ENCODE data around the gene LCTL. TPM values are rescaled to one million over a fixed set of nuclear protein-coding genes. Genes with fewer than 3 reads are reported as not detected.

Gene LCTL
- total RNA-seq, 1 donor from 2014 or later: not detected

GRCh38 chr15:66566963-66567531 is 1.2 kb upstream of the LCTL start:
- peak; percentile 73 to 83 for DNase-seq (ENCODE audit: low read depth in 2 of 2)

GRCh38 chr15:66565141-66565641 is 607 bp downstream of the LCTL start:
- no peak for DNase-seq (ENCODE audit: low read depth in 2 of 2)

- no peak for DNase-seq (ENCODE audit: low read depth in 2 of 2)
Observed at GRCh38 chr15:66564136-66565041, 1.4 kb downstream of the LCTL start.

DNA sequence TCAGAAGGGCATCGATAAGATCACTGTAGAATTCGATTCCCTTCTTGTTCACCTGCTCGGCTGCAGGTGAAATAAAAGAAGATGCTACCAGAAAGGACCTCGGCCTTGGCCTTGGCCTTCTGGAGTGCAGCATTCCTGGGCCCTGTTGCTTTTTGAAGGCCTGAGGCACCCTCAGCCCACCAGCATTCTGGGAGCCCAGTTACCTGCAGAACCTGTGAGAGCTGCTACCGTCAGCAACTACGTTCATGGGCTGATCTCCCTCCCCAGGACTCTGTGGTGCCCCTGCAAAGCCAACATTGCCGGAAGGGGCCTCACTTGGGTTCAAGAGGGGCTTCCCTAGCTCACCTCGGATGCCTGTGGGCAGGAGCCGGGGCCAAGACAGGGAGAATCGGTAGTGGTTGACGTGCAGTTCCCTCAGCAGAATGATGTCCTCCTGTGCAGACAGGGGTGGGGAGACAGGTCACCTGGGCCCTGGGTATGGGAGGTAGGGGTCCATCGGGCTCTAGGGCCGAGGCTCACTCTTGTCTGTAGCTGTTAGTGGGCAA is 2.2 kb downstream of the LCTL start:
- DNase-seq (ENCODE audit: low read depth in 2 of 2): no peak

GRCh38 chr15:66563126-66563525 is 2.7 kb downstream of the LCTL start:
- no peak for DNase-seq (ENCODE audit: low read depth in 2 of 2)

DNA sequence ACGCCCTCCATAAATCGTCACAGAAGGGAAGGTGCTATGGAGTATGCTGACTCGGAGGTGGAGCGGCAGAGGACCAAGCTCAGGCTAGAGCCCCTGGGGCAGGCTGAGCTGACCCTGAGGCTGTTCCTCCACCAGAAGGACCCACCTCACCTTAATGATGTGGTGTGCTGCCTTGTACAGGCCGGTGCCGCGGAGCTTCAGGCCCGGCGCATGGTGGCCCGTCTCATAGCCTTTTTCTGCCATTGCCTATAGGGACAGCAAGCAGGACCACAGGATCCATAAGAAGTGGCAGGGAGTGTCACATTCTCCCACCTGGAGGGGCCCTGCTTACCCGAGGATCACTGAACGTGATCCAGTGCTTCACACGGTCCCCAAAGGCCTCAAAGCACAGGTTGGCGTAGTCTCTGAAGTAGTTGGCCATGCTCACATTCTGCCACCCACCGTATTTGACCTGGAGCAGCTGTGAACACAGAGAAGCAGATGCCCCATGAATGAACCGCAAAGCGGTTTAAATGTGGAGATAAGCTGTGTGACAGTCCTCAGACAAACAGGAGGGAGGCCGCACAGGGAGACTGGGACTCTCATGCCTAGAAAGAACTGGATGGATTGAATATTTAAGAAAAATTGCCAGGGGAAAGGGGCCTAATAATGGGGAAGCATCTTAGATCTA is 4.8 kb downstream of the LCTL start:
- no peak for DNase-seq (ENCODE audit: low read depth in 2 of 2)

- DNase-seq (ENCODE audit: low read depth in 2 of 2): no peak
Observed at GRCh38 chr15:66558271-66558670, 7.5 kb downstream of the LCTL start.

- no peak for DNase-seq (ENCODE audit: low read depth in 2 of 2)
Observed at GRCh38 chr15:66555685-66556084, 10.1 kb downstream of the LCTL start.

GRCh38 chr15:66545255-66545654 is 20.5 kb downstream of the LCTL start:
- DNase-seq (ENCODE audit: low read depth in 2 of 2): no peak

- no peak for DNase-seq (ENCODE audit: low read depth in 2 of 2)
Observed at GRCh38 chr15:66542896-66543295, 22.9 kb downstream of the LCTL start.

DNA sequence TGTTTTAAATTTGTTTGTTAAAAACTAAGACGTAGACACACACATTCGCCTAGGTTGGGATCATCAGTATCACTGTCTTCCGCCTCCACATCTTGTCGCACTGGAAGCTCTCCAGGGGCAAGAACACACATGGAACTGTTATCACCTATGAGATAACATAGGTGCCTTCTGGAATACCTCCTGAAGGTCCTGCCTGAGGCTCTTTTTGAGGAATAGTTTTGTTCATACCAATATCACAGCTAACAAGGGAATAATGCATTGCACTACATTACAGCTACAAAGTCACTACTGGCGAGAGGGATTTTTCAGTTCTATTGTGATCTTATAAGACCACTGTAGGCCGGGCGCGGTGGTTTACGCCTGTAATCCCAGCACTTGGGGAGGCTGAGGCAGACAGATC is 30.7 kb downstream of the LCTL start:
- DNase-seq (ENCODE audit: low read depth in 2 of 2): no peak

DNA sequence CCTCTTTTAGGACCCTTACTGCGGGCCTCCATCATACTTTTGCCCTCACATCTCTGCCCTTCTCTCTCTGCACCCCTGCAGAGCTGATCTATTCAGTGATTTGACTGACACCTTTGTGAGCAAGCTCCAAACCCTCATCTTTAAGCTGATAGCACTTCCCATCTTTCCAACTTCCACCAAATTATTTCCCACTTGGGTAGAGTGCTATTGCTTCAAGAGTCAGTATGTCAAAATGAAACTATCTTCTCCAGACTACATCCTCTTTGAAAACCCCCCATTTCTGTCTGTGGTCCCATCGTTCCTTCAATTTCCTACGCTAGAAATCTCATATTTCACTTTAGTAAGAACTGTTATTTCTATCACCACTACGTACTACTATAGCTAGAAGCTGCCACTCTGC is 41.0 kb downstream of the LCTL start:
- no peak for DNase-seq (ENCODE audit: low read depth in 2 of 2)

GRCh38 chr15:66523926-66524325 is 41.9 kb downstream of the LCTL start:
- DNase-seq (ENCODE audit: low read depth in 2 of 2): no peak

DNA sequence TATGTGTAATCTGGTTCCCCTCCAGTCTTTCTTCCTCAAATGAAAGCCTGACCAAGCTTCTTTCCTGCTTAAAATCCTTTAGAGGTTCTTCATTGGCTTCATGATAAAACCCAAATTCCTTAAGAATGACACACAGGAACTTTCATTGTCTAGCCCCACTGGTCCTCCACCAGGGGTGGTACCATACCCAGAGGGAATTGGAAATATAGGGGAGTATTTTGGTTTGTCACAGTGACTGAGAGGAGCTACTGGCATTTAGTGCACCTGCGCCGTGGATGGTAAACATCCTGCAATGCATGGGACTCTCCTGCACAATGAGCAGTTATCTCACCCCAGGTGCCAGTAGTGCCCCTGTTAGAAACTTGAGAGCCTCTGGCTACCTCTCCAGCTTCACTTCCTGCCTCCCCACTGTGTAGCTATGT is 49.9 kb downstream of the LCTL start:
- DNase-seq (ENCODE audit: low read depth in 2 of 2): peak in 1 of 2 donors; percentile 47

- peak in 1 of 2 donors; percentile 27 for DNase-seq (ENCODE audit: low read depth in 2 of 2)
Observed at GRCh38 chr15:66514586-66514985, 51.2 kb downstream of the LCTL start.

- no peak for DNase-seq (ENCODE audit: low read depth in 2 of 2)
Observed at GRCh38 chr15:66508293-66508883, 57.4 kb downstream of the LCTL start.

- no peak for DNase-seq (ENCODE audit: low read depth in 2 of 2)
Observed at GRCh38 chr15:66505818-66506217, 60.0 kb downstream of the LCTL start.

DNA sequence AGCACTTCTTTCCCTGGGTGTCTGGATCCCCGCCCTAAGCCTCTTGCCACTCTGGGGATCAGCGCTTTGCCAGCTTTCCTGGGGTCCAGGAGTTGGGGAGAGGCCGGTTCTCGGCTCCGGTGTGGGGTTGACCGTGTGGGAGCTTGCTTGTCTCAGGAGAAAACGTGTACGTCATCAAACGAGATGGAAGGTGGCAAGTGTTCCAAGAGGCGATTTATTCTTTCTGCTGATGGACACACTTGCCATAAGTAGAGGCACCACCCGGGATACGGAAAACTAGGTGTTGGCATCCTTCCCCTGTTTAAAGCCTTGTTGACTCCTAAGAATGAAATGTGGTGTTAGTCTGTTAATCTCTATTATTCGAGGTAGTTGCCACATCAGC is 60.4 kb downstream of the LCTL start:
- peak in 1 of 2 donors; percentile 57 for DNase-seq (ENCODE audit: low read depth in 2 of 2)

- DNase-seq (ENCODE audit: low read depth in 2 of 2): peak; percentile 89 to 90
Observed at GRCh38 chr15:66504563-66505429, 61.0 kb downstream of the LCTL start, which contains the start of the genes RPL4 and ZWILCH. Gene RPL4 (minus strand): TSS chr15:66504855. CDS start chr15:66504790, 65 bp downstream. Gene ZWILCH (plus strand): TSS chr15:66505326. CDS start chr15:66505339, 13 bp downstream.

Data from lung microvascular endothelial cell (primary cell).